ENCODE results near the gene HCRTR2.
"Not testable (repeated sequence)": the region's sequence is repeated elsewhere in the genome, so short reads cannot be mapped to it uniquely, and the experiment has no call there.

HCRTR2 gene

GRCh38 chr6:55220961-55221360 lies 46.6 kb downstream of the HCRTR2 start:
- Histone ChIP-seq H3K4me3 (ENCODE audit: extremely low read depth, insufficient read depth, low read length, poor library complexity, severe bottlenecking) (no peak overlapping the region), H3K9me3 (ENCODE audit: control insufficient read depth, low read length) (no peaks in the 10 kb centered on the region), H3K27ac (ENCODE audit: low read depth, low read length, severe bottlenecking) (no peak overlapping the region), H3K36me3 (ENCODE audit: control insufficient read depth, insufficient read depth, low read length) (no peaks in the 10 kb centered on the region), H3K4me1 (ENCODE audit: control insufficient read depth, insufficient read depth, low read length, poor library complexity, severe bottlenecking) (no peaks in the 10 kb centered on the region)
- WGBS, 2 experiments (ENCODE audit: insufficient coverage in 2 of 2): no CpG with 5 or more reads among the region's 3 CpGs

GRCh38 chr6:55227862-55228261 lies 53.5 kb downstream of the HCRTR2 start:
- Histone ChIP-seq H3K4me1 (ENCODE audit: control insufficient read depth, insufficient read depth, low read length, poor library complexity, severe bottlenecking) (no peaks in the 10 kb centered on the region), H3K27ac (ENCODE audit: low read depth, low read length, severe bottlenecking) (no peak overlapping the region), H3K4me3 (ENCODE audit: extremely low read depth, insufficient read depth, low read length, poor library complexity, severe bottlenecking) (no peak overlapping the region), H3K9me3 (ENCODE audit: control insufficient read depth, low read length) (no peaks in the 10 kb centered on the region), H3K36me3 (ENCODE audit: control insufficient read depth, insufficient read depth, low read length) (no peaks in the 10 kb centered on the region)
- WGBS, 2 experiments (ENCODE audit: insufficient coverage in 2 of 2): 43 to 50% methylated on average over 1 of the region's 2 CpGs

DNA sequence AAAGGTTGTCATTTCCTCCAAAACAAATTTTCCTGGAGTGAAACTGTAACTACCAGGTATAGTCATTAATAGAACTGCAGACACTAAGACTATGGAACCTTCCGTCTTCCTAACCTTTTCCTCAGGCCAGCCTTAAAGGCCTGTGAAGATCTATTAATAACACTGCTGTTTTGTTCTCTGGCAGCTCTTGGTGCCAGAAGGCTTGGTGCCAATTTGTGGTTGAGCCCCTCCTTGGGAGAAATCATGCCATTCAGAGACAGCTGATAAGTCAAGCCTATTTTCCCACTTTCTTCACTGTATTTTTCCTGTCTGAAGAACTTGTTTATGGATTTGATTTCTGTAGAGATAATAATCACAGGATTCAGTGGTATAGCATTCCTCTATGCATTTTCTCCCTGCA lies 64.8 kb downstream of the HCRTR2 start:
- Histone ChIP-seq H3K36me3 (ENCODE audit: control insufficient read depth, insufficient read depth, low read length) (no peaks in the 10 kb centered on the region), H3K9me3 (ENCODE audit: control insufficient read depth, low read length) (no peaks in the 10 kb centered on the region), H3K27ac (ENCODE audit: low read depth, low read length, severe bottlenecking) (no peak overlapping the region), H3K4me1 (ENCODE audit: control insufficient read depth, insufficient read depth, low read length, poor library complexity, severe bottlenecking) (no peaks in the 10 kb centered on the region), H3K4me3 (ENCODE audit: extremely low read depth, insufficient read depth, low read length, poor library complexity, severe bottlenecking) (no peak overlapping the region)
- WGBS, 2 experiments (ENCODE audit: insufficient coverage in 2 of 2): 71 to 83% methylated on average over 1 of the region's 1 CpG

- WGBS, 2 experiments (ENCODE audit: insufficient coverage in 2 of 2): no CpG with 5 or more reads among the region's 6 CpGs
- not testable (repeated sequence) for H3K36me3 ChIP-seq (ENCODE audit: control insufficient read depth, insufficient read depth, low read length); H3K27ac ChIP-seq (ENCODE audit: low read depth, low read length, severe bottlenecking); H3K4me3 ChIP-seq (ENCODE audit: extremely low read depth, insufficient read depth, low read length, poor library complexity, severe bottlenecking); H3K4me1 ChIP-seq (ENCODE audit: control insufficient read depth, insufficient read depth, low read length, poor library complexity, severe bottlenecking); H3K9me3 ChIP-seq (ENCODE audit: control insufficient read depth, low read length)
Measured at GRCh38 chr6:55240975-55241605, 66.8 kb downstream of the HCRTR2 start.

DNA sequence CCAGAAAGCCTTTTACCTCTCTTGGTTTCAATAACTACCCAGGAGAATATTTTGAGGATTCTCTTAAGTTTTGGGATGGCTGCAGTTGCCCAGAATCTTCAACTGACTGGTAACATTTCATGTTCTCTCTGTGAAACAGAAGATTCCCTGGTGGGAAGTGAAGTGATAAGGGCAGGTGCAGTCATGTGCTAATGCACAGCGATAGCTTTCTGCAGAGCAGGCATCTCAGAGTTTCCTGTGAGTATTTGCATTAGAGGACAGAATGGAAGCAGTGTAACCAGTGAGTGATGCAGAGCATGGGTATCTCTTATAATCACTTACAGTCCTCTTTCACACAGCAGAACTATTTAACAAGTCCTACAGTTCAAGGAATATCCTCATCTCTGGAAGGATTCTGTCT lies 76.1 kb downstream of the HCRTR2 start:
- Histone ChIP-seq H3K27ac (ENCODE audit: low read depth, low read length, severe bottlenecking) (no peak overlapping the region), H3K4me3 (ENCODE audit: extremely low read depth, insufficient read depth, low read length, poor library complexity, severe bottlenecking) (no peak overlapping the region), H3K36me3 (ENCODE audit: control insufficient read depth, insufficient read depth, low read length) (no peaks in the 10 kb centered on the region), H3K9me3 (ENCODE audit: control insufficient read depth, low read length) (no peaks in the 10 kb centered on the region), H3K4me1 (ENCODE audit: control insufficient read depth, insufficient read depth, low read length, poor library complexity, severe bottlenecking) (no peaks in the 10 kb centered on the region)
- 0% methylated on average over 1 of the region's 1 CpG; no CpG with 5 or more reads in 1 of the 2 experiments for WGBS, 2 experiments (ENCODE audit: insufficient coverage in 2 of 2)

- H3K27ac ChIP-seq (ENCODE audit: low read depth, low read length, severe bottlenecking): no peak overlapping the region
- no peak overlapping the region for H3K4me3 ChIP-seq (ENCODE audit: extremely low read depth, insufficient read depth, low read length, poor library complexity, severe bottlenecking)
- 83% methylated on average over 7 of the region's 10 CpGs for WGBS, 2 experiments (ENCODE audit: insufficient coverage in 2 of 2)
- no peaks in the 10 kb centered on the region for H3K4me1 ChIP-seq (ENCODE audit: control insufficient read depth, insufficient read depth, low read length, poor library complexity, severe bottlenecking)
- H3K9me3 ChIP-seq (ENCODE audit: control insufficient read depth, low read length): no peaks in the 10 kb centered on the region
- H3K36me3 ChIP-seq (ENCODE audit: control insufficient read depth, insufficient read depth, low read length): no peaks in the 10 kb centered on the region
Measured at GRCh38 chr6:55255113-55255512, 80.8 kb downstream of the HCRTR2 start.

- 79 to 100% methylated on average over 1 of the region's 2 CpGs for WGBS, 2 experiments (ENCODE audit: insufficient coverage in 2 of 2)
- Histone ChIP-seq H3K4me3 (ENCODE audit: extremely low read depth, insufficient read depth, low read length, poor library complexity, severe bottlenecking) (no peak overlapping the region), H3K4me1 (ENCODE audit: control insufficient read depth, insufficient read depth, low read length, poor library complexity, severe bottlenecking) (no peaks in the 10 kb centered on the region), H3K36me3 (ENCODE audit: control insufficient read depth, insufficient read depth, low read length) (no peaks in the 10 kb centered on the region), H3K27ac (ENCODE audit: low read depth, low read length, severe bottlenecking) (no peak overlapping the region), H3K9me3 (ENCODE audit: control insufficient read depth, low read length) (no peaks in the 10 kb centered on the region)
Measured at GRCh38 chr6:55260181-55260580, 85.9 kb downstream of the HCRTR2 start.

DNA sequence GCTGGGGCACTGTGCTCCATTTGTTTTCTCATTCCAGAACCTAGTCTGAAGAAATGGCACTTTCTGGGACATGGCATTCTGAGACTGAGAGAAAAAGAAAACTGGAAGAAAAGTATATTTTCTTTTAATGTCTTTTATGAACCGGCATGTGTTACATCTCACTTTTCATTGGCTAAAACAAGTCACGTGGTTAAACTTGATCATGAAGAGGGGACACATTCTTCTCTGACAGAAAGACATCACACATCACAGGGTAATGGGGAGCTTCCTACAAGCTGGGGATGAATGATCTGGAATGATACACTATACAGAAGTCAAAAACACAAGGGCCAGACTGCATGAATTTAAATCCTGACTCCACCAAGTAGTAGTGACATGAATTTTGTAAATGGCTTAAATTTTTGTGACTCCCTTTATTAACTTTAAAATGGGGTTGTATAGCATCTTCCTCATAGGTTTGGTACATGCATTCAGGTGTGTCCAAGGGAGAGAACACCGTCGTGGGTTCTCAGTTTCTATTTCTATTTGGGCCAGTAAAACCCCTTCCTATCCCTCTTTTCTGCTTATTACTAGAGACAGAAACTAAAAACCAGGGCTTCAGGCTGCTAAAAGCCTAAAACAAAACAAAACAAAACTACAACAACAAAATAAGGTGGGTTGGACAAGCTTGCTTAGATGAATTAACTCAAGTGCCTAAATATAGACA lies 91.2 kb downstream of the HCRTR2 start:
- no peaks in the 10 kb centered on the region for H3K4me1 ChIP-seq (ENCODE audit: control insufficient read depth, insufficient read depth, low read length, poor library complexity, severe bottlenecking)
- H3K36me3 ChIP-seq (ENCODE audit: control insufficient read depth, insufficient read depth, low read length): no peaks in the 10 kb centered on the region
- H3K27ac ChIP-seq (ENCODE audit: low read depth, low read length, severe bottlenecking): no peak overlapping the region
- H3K4me3 ChIP-seq (ENCODE audit: extremely low read depth, insufficient read depth, low read length, poor library complexity, severe bottlenecking): no peak overlapping the region
- no peaks in the 10 kb centered on the region for H3K9me3 ChIP-seq (ENCODE audit: control insufficient read depth, low read length)
- WGBS, 2 experiments (ENCODE audit: insufficient coverage in 2 of 2): 93% methylated on average over 2 of the region's 4 CpGs; no CpG with 5 or more reads in 1 of the 2 experiments

GRCh38 chr6:55266896-55267295 lies 92.6 kb downstream of the HCRTR2 start:
- 92 to 94% methylated on average over 2 of the region's 2 CpGs for WGBS, 2 experiments (ENCODE audit: insufficient coverage in 2 of 2)
- H3K27ac ChIP-seq (ENCODE audit: low read depth, low read length, severe bottlenecking): no peak overlapping the region
- H3K9me3 ChIP-seq (ENCODE audit: control insufficient read depth, low read length): no peaks in the 10 kb centered on the region
- no peaks in the 10 kb centered on the region for H3K36me3 ChIP-seq (ENCODE audit: control insufficient read depth, insufficient read depth, low read length)
- no peak overlapping the region for H3K4me3 ChIP-seq (ENCODE audit: extremely low read depth, insufficient read depth, low read length, poor library complexity, severe bottlenecking)
- H3K4me1 ChIP-seq (ENCODE audit: control insufficient read depth, insufficient read depth, low read length, poor library complexity, severe bottlenecking): no peaks in the 10 kb centered on the region

DNA sequence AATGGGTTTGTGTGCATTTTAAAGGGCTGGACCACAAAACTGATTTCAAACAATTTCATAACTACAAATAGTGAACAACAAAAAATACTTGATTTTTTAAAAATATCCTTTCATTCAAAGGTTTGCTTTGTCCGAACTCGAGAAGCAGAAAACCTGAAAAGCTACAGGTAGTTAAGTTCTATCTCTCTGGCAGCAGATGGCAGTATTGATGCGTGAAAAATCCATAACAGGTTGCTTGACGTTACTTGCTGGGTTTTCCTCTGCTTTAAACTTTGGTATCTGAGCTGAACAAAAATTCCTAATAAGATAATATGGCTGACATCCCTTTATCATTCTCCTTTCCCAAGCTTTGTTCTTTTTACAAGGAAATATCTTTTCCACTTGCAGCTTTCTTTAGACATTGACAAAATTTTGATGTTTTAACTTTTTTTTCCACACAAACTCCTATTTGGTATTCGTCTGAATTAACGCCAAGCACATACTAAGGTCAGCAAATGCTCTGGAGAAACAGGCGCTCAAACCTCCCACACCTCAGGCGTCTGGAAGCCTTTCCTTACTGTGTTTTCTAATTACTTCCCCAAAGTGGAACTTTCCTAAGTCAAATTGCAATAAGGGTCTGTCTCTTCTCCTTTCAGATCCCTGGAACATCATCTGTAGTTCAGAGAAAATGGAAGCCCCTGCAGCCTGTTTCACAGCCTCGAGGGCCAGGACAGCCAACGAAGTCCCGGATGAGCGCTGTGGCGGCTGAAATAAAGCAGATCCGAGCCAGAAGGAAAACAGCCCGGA lies 102.6 kb downstream of the HCRTR2 start:
- Histone ChIP-seq H3K4me3 (ENCODE audit: extremely low read depth, insufficient read depth, low read length, poor library complexity, severe bottlenecking) (no peak overlapping the region), H3K9me3 (ENCODE audit: control insufficient read depth, low read length) (no peaks in the 10 kb centered on the region), H3K27ac (ENCODE audit: low read depth, low read length, severe bottlenecking) (peak overlapping the region; percentile 83), H3K36me3 (ENCODE audit: control insufficient read depth, insufficient read depth, low read length) (no peaks in the 10 kb centered on the region), H3K4me1 (ENCODE audit: control insufficient read depth, insufficient read depth, low read length, poor library complexity, severe bottlenecking) (no peaks in the 10 kb centered on the region)
- WGBS, 2 experiments (ENCODE audit: insufficient coverage in 2 of 2): 27 to 37% methylated on average over 6 to 13 of the region's 15 CpGs

Measured in mesodermal cell (in vitro differentiated cells).